ENCODE data around the gene MALT1.

The MALT1 gene

GRCh38 chr18:58694221-58694620 is 23.0 kb downstream of the MALT1 start:
- no peak overlapping the region for H3K4me3 ChIP-seq (ENCODE audit: low read length)

GRCh38 chr18:58694720-58695468 is 23.6 kb downstream of the MALT1 start:
- H3K27me3 ChIP-seq (ENCODE audit: control insufficient read depth, insufficient read depth, low read length): no peaks in the 10 kb centered on the region
- no peaks in the 10 kb centered on the region for H3K4me1 ChIP-seq (ENCODE audit: control insufficient read depth, insufficient read depth, low read length)
- no peak overlapping the region for H3K9ac ChIP-seq (ENCODE audit: low read depth, low read length)
- no peak overlapping the region for H3K4me2 ChIP-seq (ENCODE audit: low read length)
- no peaks in the 10 kb centered on the region for H3K9me3 ChIP-seq (replicated peaks; ENCODE audit: low read length)
- H3K36me3 ChIP-seq (ENCODE audit: insufficient read depth, low read length): peaks cover 11% of the 10 kb centered on the region
- no peak overlapping the region for H3K4me3 ChIP-seq (ENCODE audit: low read length)

More at GRCh38 chr18:58694221-58694620, 23.0 kb downstream of the MALT1 start:
- Histone ChIP-seq H3K9me3 (replicated peaks; ENCODE audit: low read length) (no peaks in the 10 kb centered on the region), H3K27me3 (ENCODE audit: control insufficient read depth, insufficient read depth, low read length) (no peaks in the 10 kb centered on the region), H3K36me3 (ENCODE audit: insufficient read depth, low read length) (peaks cover 11% of the 10 kb centered on the region), H3K4me2 (ENCODE audit: low read length) (no peak overlapping the region), H3K9ac (ENCODE audit: low read depth, low read length) (no peak overlapping the region), H3K4me1 (ENCODE audit: control insufficient read depth, insufficient read depth, low read length) (no peaks in the 10 kb centered on the region)

GRCh38 chr18:58695772-58696171 is 24.5 kb downstream of the MALT1 start:
- Histone ChIP-seq H3K9me3 (replicated peaks; ENCODE audit: low read length) (no peaks in the 10 kb centered on the region), H3K4me2 (ENCODE audit: low read length) (no peak overlapping the region), H3K4me3 (ENCODE audit: low read length) (no peak overlapping the region), H3K4me1 (ENCODE audit: control insufficient read depth, insufficient read depth, low read length) (no peaks in the 10 kb centered on the region), H3K27me3 (ENCODE audit: control insufficient read depth, insufficient read depth, low read length) (no peaks in the 10 kb centered on the region), H3K9ac (ENCODE audit: low read depth, low read length) (no peak overlapping the region), H3K36me3 (ENCODE audit: insufficient read depth, low read length) (peaks cover 11% of the 10 kb centered on the region)

GRCh38 chr18:58697146-58697545 is 25.9 kb downstream of the MALT1 start:
- Histone ChIP-seq H3K4me2 (ENCODE audit: low read length) (no peak overlapping the region), H3K27me3 (ENCODE audit: control insufficient read depth, insufficient read depth, low read length) (no peaks in the 10 kb centered on the region), H3K4me3 (ENCODE audit: low read length) (no peak overlapping the region), H3K9ac (ENCODE audit: low read depth, low read length) (no peak overlapping the region), H3K4me1 (ENCODE audit: control insufficient read depth, insufficient read depth, low read length) (no peaks in the 10 kb centered on the region), H3K9me3 (replicated peaks; ENCODE audit: low read length) (no peaks in the 10 kb centered on the region), H3K36me3 (ENCODE audit: insufficient read depth, low read length) (peaks cover 20% of the 10 kb centered on the region)

- Histone ChIP-seq H3K4me1 (ENCODE audit: control insufficient read depth, insufficient read depth, low read length) (no peaks in the 10 kb centered on the region), H3K36me3 (ENCODE audit: insufficient read depth, low read length) (peaks cover 20% of the 10 kb centered on the region), H3K27me3 (ENCODE audit: control insufficient read depth, insufficient read depth, low read length) (no peaks in the 10 kb centered on the region), H3K4me2 (ENCODE audit: low read length) (no peak overlapping the region), H3K4me3 (ENCODE audit: low read length) (no peak overlapping the region), H3K9ac (ENCODE audit: low read depth, low read length) (no peak overlapping the region), H3K9me3 (replicated peaks; ENCODE audit: low read length) (no peaks in the 10 kb centered on the region)
Measured at GRCh38 chr18:58698701-58699193, 27.5 kb downstream of the MALT1 start.

- peaks cover 20% of the 10 kb centered on the region for H3K36me3 ChIP-seq (ENCODE audit: insufficient read depth, low read length)
- no peak overlapping the region for H3K4me2 ChIP-seq (ENCODE audit: low read length)
- no peak overlapping the region for H3K9ac ChIP-seq (ENCODE audit: low read depth, low read length)
- no peaks in the 10 kb centered on the region for H3K4me1 ChIP-seq (ENCODE audit: control insufficient read depth, insufficient read depth, low read length)
- no peaks in the 10 kb centered on the region for H3K27me3 ChIP-seq (ENCODE audit: control insufficient read depth, insufficient read depth, low read length)
- no peaks in the 10 kb centered on the region for H3K9me3 ChIP-seq (replicated peaks; ENCODE audit: low read length)
- no peak overlapping the region for H3K4me3 ChIP-seq (ENCODE audit: low read length)
Measured at GRCh38 chr18:58699551-58699950, 28.3 kb downstream of the MALT1 start.

GRCh38 chr18:58700209-58700608 is 28.9 kb downstream of the MALT1 start:
- H3K4me1 ChIP-seq (ENCODE audit: control insufficient read depth, insufficient read depth, low read length): no peaks in the 10 kb centered on the region
- peaks cover 20% of the 10 kb centered on the region for H3K36me3 ChIP-seq (ENCODE audit: insufficient read depth, low read length)

GRCh38 chr18:58712930-58713329 is 41.7 kb downstream of the MALT1 start:
- Histone ChIP-seq H3K9ac (ENCODE audit: low read depth, low read length) (no peak overlapping the region), H3K4me3 (ENCODE audit: low read length) (no peak overlapping the region), H3K4me1 (ENCODE audit: control insufficient read depth, insufficient read depth, low read length) (no peaks in the 10 kb centered on the region), H3K4me2 (ENCODE audit: low read length) (no peak overlapping the region), H3K9me3 (replicated peaks; ENCODE audit: low read length) (no peaks in the 10 kb centered on the region), H3K27me3 (ENCODE audit: control insufficient read depth, insufficient read depth, low read length) (no peaks in the 10 kb centered on the region), H3K36me3 (ENCODE audit: insufficient read depth, low read length) (peaks cover 12% of the 10 kb centered on the region)

More at GRCh38 chr18:58700209-58700608, 28.9 kb downstream of the MALT1 start:
- Histone ChIP-seq H3K27me3 (ENCODE audit: control insufficient read depth, insufficient read depth, low read length) (no peaks in the 10 kb centered on the region), H3K9me3 (replicated peaks; ENCODE audit: low read length) (no peaks in the 10 kb centered on the region), H3K4me3 (ENCODE audit: low read length) (no peak overlapping the region), H3K9ac (ENCODE audit: low read depth, low read length) (no peak overlapping the region), H3K4me2 (ENCODE audit: low read length) (no peak overlapping the region)

GRCh38 chr18:58714259-58714658 is 43.0 kb downstream of the MALT1 start:
- Histone ChIP-seq H3K36me3 (ENCODE audit: insufficient read depth, low read length) (peaks cover 14% of the 10 kb centered on the region), H3K4me2 (ENCODE audit: low read length) (no peak overlapping the region), H3K9ac (ENCODE audit: low read depth, low read length) (no peak overlapping the region), H3K4me3 (ENCODE audit: low read length) (no peak overlapping the region), H3K4me1 (ENCODE audit: control insufficient read depth, insufficient read depth, low read length) (no peaks in the 10 kb centered on the region), H3K27me3 (ENCODE audit: control insufficient read depth, insufficient read depth, low read length) (no peaks in the 10 kb centered on the region), H3K9me3 (replicated peaks; ENCODE audit: low read length) (no peaks in the 10 kb centered on the region)

- Histone ChIP-seq H3K27me3 (ENCODE audit: control insufficient read depth, insufficient read depth, low read length) (no peaks in the 10 kb centered on the region), H3K9ac (ENCODE audit: low read depth, low read length) (no peak overlapping the region), H3K4me2 (ENCODE audit: low read length) (no peak overlapping the region), H3K36me3 (ENCODE audit: insufficient read depth, low read length) (peaks cover 14% of the 10 kb centered on the region), H3K4me3 (ENCODE audit: low read length) (no peak overlapping the region), H3K4me1 (ENCODE audit: control insufficient read depth, insufficient read depth, low read length) (no peaks in the 10 kb centered on the region), H3K9me3 (replicated peaks; ENCODE audit: low read length) (no peaks in the 10 kb centered on the region)
Measured at GRCh38 chr18:58714821-58715220, 43.6 kb downstream of the MALT1 start.

GRCh38 chr18:58715540-58715939 is 44.3 kb downstream of the MALT1 start:
- Histone ChIP-seq H3K4me2 (ENCODE audit: low read length) (no peak overlapping the region), H3K36me3 (ENCODE audit: insufficient read depth, low read length) (peaks cover 14% of the 10 kb centered on the region), H3K27me3 (ENCODE audit: control insufficient read depth, insufficient read depth, low read length) (no peaks in the 10 kb centered on the region), H3K9ac (ENCODE audit: low read depth, low read length) (no peak overlapping the region), H3K4me3 (ENCODE audit: low read length) (no peak overlapping the region), H3K4me1 (ENCODE audit: control insufficient read depth, insufficient read depth, low read length) (no peaks in the 10 kb centered on the region), H3K9me3 (replicated peaks; ENCODE audit: low read length) (no peaks in the 10 kb centered on the region)
